Sigmoid colon (tissue), 4 donors: Measurements from ENCODE around the gene CCT5.

Source experiments
- CTCF ChIP-seq, 4 experiments: fragments of 450-650 bp in 3 of 4; fragments of 200-600 bp in 1 of 4; IDR thresholded peaks; one replicate each; pipeline ENCODE4 v1.5.1; 2016 to 2019; ENCODE audit warnings: antibody characterized with exemption in 4 of 4, mild to moderate bottlenecking in 3 of 4, moderate library complexity in 2 of 4
- POLR2AphosphoS5 ChIP-seq, 4 donors: sonication (generic); formaldehyde crosslinking; IDR thresholded peaks; one replicate each; pipeline ENCODE4 v1.6.1; 2017; ENCODE audit warnings: antibody characterized with exemption in 4 of 4

DNA sequence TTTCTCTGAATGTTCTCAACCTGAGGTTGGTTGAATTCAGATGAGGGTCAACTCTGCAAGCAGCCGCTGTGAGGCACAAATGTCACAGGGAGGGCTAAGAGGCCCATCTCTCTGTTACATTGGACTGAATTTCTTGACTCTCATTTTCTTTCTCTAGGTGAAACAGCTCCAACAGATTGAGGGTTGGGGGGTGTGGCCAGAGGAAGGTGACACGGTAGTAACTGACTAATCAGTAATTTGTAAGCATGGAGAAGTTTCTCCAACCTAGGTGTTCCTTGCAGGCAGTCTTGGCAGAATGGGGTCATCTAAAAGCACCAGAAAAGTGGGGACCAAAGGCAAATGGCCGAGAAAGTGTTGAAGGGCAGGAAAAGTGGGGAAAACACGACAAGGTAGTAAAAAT lies 16.8 kb downstream of the CCT5 start:
- TF ChIP-seq CTCF (IDR thresholded peaks at IDR 0.05): no peak
- no peak for TF ChIP-seq POLR2AphosphoS5 (IDR thresholded peaks at IDR 0.05)
